Pons (tissue), 1 donor: ENCODE measurements around the gene PLCG1.

Source experiments
- DNase-seq: peaks from one replicate; pipeline ENCODE4 v3.0.0-alpha.2; 2016; ENCODE audit warnings: low spot score

The PLCG1 gene

DNA sequence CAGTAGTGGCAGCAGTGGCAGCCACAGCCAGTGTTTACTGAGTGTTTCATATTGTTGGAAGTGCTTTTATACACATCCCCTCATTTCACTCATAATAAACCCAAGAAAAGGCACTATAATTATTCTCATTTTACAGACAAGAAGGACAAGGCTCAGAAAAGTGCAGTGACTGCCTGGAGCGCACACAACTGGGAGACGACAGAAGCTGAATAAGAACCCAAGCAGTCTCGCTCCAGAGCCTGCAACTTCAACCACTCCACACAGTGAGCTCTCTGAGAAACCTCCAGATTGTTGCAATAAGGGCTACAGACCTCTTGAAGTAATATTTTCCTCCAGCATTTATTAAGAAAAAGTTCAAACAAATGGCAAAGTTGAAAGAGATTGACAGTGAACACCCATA lies 76.9 kb downstream of the PLCG1 start:
- DNase-seq = peak; percentile 38

DNA sequence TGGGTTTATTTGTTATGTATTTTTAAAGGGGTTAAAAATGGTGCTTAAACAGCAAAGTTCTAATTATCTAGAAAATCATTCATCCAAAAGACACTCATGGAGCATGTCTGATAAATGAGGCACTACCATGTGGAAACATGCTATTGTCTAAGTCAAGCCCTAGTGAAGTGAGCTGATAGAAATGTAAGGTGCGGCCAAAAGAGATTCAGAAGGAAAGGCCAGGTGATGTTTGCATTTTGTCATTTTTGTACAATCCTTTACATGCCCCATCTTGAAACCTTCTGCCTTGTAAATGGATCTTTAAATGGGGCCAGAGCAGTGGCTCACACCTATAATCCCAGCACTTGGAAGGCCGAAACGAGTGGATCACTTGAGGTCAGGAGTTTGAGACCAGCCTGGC lies 77.3 kb downstream of the PLCG1 start:
- DNase-seq = no peak

DNA sequence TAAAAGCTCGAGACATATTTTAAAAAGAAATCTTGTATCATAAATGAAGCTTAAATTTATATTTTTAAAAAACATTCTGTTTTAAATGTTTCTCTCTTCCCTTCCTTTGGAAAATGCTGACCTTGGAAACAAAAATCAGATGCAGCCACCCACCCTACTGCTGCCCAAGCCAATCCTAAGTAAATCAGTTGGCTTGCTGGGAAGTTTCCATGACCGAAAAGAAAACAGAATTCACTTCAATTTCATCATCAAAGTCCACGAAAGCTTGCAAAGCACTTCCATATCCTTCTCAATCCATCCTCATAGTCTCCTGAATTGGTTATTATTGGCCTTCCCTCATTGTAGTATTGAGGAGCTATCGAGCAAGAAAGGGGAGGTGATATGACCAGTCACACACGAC lies 80.1 kb downstream of the PLCG1 start:
- no peak for DNase-seq

DNA sequence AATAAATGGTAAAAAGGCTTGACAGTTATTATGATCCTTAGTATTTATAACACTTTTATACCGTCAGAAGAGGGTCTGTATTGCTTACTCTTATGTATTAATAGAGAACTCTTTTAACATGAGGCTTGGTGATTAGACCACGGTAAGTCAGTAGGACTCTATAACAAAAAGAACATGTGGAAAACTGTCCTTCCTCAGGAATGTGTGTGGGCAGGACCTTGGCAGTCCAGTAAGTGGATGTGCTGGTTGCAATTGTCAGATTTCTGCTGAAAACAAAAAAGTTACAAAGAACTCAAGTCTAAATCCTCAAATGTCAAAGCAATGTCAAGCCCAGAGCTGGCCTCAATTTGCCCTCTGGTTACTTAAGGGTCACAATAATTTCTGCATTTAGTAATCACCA lies 81.1 kb downstream of the PLCG1 start:
- no peak for DNase-seq

DNA sequence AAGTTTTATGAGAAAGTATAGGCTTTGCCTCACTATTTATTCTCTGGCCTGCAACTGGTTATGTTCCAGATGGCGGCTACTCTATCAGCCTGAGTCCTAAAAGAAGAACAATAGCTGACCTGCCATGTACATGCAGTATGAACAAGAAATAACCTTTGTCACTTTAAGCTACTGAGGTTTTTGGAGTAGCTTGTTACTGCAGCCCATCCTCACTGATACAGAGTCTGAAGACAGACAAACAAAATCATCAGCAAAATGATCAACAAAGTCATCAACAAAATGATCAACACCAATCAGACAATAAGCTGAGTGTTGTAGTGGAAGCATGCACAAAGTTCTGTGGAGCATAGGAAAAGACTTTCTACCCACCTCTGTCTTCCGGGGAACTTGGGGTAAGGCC lies 82.5 kb downstream of the PLCG1 start:
- DNase-seq = no peak

DNA sequence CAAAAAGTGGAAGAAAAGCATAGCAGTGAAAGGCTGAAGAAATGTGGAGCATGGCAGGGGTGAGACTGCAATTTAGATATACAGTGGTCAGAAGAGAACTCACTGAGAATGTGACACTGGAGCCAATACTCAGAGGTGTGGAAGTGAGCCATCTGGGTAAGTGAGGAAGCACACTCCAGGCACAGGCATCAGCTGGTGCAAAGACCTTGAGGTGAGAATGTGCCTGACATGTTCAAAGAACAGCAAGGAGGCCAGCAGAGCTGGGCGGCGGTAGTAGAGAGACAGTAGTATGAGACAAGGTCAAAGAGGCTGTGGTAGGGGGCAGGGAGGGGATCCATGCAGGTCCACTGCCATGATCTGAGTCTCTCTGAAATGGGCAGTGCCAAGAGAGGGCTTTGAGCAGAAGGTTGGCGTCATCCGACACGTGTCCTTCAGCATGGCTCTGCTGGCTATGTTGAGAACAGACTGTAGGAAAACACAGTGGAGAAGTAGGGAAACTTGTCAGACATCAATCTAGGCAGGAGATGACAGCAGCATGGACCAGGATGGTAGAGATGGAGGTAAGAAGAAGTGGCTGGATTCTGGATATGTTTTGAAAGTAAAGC lies 84.4 kb downstream of the PLCG1 start:
- no peak for DNase-seq

DNA sequence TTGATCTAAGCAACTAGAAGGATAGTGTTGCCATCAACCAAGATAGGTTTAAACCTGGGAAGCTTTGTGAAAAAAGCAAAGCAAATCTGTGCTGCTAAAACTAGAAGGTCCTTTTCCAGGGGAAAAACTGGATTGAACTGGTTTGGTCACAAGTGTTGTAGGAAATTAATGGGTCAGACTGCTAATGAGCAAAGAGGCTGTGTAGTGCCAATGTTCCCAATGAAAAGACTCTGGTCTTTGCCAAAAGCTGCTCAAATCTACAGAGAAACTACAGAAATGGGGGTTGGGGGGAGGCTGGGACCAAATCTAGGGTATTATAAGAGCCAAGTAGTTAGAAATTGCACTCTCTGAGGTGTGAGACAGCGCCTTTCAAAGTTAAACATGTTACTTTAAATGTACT lies 85.0 kb downstream of the PLCG1 start:
- DNase-seq = peak; percentile 98

DNA sequence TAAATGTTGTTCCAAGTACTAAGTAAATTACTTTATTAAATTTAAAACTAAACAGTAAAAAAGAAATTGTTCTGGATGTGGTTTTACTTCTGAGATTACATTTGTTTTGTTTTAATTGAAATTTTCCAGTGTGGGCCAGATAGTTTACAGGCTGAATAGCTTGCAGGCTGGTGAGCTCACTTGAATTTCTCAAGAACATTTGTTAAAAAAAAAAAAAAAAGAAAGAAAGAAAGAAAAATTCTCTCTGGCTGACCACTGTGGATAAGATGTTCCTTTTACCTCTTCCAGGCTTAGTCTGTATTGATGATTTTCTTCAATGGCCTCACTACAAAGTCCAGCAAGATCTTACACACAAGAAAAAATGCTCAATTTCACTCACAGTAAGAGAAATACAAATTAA lies 85.4 kb downstream of the PLCG1 start:
- DNase-seq = no peak

DNA sequence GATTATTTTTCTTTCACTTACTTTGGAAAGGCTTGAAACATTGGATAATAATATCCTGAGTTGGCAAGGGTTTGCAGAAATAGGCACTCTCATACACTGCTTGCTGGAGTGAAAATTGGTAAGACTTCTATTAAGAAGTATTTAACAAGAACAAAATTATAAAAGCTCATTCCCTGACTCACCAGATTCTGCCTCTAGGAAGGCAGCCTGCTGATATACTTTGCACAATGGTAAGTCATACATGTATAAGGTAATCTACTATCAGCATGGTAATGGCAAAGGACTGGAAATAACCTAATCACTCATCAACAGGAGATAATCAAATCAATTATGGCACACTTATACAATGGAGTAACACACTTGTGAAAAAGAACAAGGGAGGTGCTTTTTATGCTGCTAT lies 85.8 kb downstream of the PLCG1 start:
- no peak for DNase-seq

DNA sequence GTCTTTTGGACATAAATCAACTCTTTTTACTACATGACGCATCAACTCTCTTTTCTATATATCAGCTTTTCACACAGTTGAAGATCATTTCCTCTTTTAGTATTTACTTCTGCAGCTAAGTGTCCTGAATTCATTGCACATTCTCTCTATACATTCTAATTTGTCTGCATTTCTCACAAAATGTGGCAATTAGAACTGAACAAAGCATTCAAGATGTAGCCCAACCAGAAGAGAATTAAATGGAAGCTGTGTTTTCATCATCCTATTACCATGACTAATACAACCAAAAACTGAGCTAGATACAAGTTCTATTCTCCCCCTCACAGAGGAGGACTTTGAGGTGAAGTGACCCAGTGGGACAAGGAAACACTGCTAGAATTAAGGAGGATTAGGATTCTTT lies 86.9 kb downstream of the PLCG1 start:
- DNase-seq = no peak

DNA sequence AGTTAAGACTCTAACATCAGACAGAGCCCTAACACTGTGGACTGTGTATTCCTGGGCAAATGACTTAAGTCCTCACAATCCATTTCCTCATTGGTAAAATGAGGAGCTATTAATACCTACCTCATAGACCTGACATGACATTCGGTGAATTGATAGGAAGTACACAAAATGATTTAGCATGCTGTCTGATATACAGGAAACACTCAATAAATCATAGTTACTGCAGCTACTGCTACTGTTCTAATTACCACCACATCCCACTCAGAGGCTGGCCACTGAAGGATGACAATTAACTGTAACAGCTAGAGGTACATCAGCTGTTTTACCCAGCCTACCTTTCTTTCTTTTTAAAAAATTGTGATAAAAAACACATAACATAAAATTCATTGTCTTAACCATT lies 87.7 kb downstream of the PLCG1 start:
- DNase-seq = no peak

DNA sequence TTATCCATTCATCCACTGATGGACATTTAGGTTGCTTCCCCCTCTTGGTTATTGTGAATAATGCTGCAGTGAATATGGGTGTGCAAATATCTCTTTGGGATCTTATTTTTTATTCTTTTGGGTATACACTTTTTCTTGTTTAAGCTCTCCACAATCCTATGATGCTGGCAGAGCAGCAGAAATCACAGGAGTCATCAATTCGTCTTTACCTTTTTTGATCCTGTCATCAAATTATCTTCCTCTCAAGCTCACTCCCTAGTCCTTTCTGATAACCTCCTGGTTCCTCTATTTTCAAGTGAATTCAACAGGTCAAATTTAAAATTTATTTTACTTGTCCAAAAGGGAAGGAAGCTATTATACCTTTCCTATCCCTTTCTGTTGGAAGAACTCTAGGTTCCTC lies 89.1 kb downstream of the PLCG1 start:
- DNase-seq = no peak
